ENCODE measurements around the gene EFCAB5. TPM values are rescaled to one million over a fixed set of nuclear protein-coding genes. Genes with fewer than 3 reads are reported as not detected.

Gene EFCAB5
- total RNA-seq, 1 donor from 2014 or later: 4.7 TPM

Other genes with a start within 250 kb of the EFCAB5 start
- gene SSH2, start 11.4 kb upstream of the EFCAB5 start, total RNA-seq: 11.1 and 48.2 TPM in 2 replicates
- 1.7 and 12.0 TPM in 2 replicates for gene NSRP1, start 175.2 kb downstream of the EFCAB5 start, total RNA-seq